OCI-LY3 (cell line): Measurements from ENCODE around the gene GAL3ST2.

Experiments
- H2AFZ ChIP-seq: fragments of 200-600, 300-600 bp; shearing (Covaris generic); 2 replicates; pipeline ENCODE4 v1.6.0; 2014; ENCODE audit warnings: antibody characterized with exemption, low read depth, low read length
- H3K27ac ChIP-seq: fragments of 200-600, 300-600 bp; sonication (generic); 2 replicates; pipeline ENCODE4 v1.5.1; 2014; ENCODE audit warnings: mild to moderate bottlenecking, low read length, moderate library complexity, mixed read lengths
- H3K27me3 ChIP-seq: fragments of 200-600, 300-600 bp; sonication (generic); 2 replicates; pipeline ENCODE4 v1.6.1; 2014; ENCODE audit warnings: low read depth, low read length, mixed read lengths
- H3K36me3 ChIP-seq: fragments of 200-600, 300-600 bp; sonication (generic); replicated peaks from 2 replicates; pipeline ENCODE3; 2014; ENCODE audit warnings: low read depth, low read length, mixed read lengths
- H3K4me1 ChIP-seq: fragments of 300-600, 200-600 bp; sonication (generic); 2 replicates; pipeline ENCODE4 v1.6.1; 2014; ENCODE audit warnings: low read length, mixed read lengths
- H3K4me2 ChIP-seq: fragments of 200-600, 300-600 bp; sonication (generic); 2 replicates; pipeline ENCODE4 v1.6.1; 2014; ENCODE audit warnings: low read length, mixed read lengths
- H3K4me3 ChIP-seq: fragments of 300-600, 200-600 bp; sonication (generic); 2 replicates; pipeline ENCODE4 v1.5.1; 2014; ENCODE audit warnings: antibody characterized with exemption, mild to moderate bottlenecking, low read length, moderate library complexity
- H3K79me2 ChIP-seq: fragments of 300-600, 200-600 bp; shearing (Covaris generic); 2 replicates; pipeline ENCODE4 v1.6.1; 2014; ENCODE audit warnings: mild to moderate bottlenecking, low read length, mixed read lengths
- H3K9ac ChIP-seq: fragments of 300-600, 200-600 bp; shearing (Covaris generic); 2 replicates; pipeline ENCODE4 v1.6.0; 2014; ENCODE audit warnings: mild to moderate bottlenecking, low read length, moderate library complexity
- H3K9me3 ChIP-seq: fragments of 200-600, 300-600 bp; shearing (Covaris generic); 2 replicates; pipeline ENCODE4 v1.6.1; 2014; ENCODE audit warnings: low read length, mixed read lengths; ENCODE audit not compliant: insufficient read depth
- H4K20me1 ChIP-seq: fragments of 200-600, 300-600 bp; sonication (generic); 2 replicates; pipeline ENCODE4 v1.6.1; 2016; ENCODE audit warnings: low read length, mixed read lengths; ENCODE audit not compliant: insufficient read depth
- EZH2phosphoT487 ChIP-seq: fragments of 200-600 bp; shearing (Covaris generic); IDR thresholded peaks from 2 replicates; pipeline ENCODE4 v1.6.1; 2018; ENCODE audit warnings: antibody characterized with exemption, mixed run types, low read depth
- TF ChIP-seq, protein P1 (sequence below): fragments of 200-600, 300-600 bp; sonication (generic); IDR thresholded peaks from 2 replicates; pipeline ENCODE4 v1.5.1; 2014; ENCODE audit warnings: antibody characterized with exemption, low read length, low read depth

The GAL3ST2 gene

DNA sequence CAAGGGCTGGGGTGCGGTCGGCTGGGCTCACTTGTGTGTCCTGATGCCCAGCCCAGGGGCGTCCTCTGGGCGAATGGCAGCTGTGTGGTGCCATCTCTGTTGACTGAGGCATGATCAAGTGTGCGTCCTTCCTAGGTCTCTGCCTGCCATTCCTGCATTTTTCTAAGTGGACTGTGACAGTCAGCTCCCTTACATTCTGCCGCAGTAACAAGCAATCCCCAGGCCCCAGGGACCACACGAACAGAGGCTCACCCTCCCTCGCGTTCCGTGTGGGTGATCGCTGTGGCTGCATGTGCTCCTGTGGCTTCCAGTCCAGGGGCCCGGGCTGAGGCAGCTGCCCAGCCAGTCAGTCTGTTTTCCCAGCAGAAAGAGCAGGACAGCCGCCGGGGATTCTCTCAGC lies 24.4 kb upstream of the GAL3ST2 start:
- H3K4me1 ChIP-seq, result no peaks in the 10 kb centered on the region
- no peaks in the 10 kb centered on the region for H3K27me3 ChIP-seq
- H4K20me1 ChIP-seq, result no peaks in the 10 kb centered on the region
- H3K79me2 ChIP-seq, result no peaks in the 10 kb centered on the region
- H3K4me2 ChIP-seq, result no peak overlapping the region
- no peak overlapping the region for H3K27ac ChIP-seq
- no peak overlapping the region for H3K4me3 ChIP-seq
- H3K9me3 ChIP-seq, result no peaks in the 10 kb centered on the region
- H2AFZ ChIP-seq, result no peak overlapping the region
- no peak overlapping the region for H3K9ac ChIP-seq
- TF ChIP-seq, protein P1, sequence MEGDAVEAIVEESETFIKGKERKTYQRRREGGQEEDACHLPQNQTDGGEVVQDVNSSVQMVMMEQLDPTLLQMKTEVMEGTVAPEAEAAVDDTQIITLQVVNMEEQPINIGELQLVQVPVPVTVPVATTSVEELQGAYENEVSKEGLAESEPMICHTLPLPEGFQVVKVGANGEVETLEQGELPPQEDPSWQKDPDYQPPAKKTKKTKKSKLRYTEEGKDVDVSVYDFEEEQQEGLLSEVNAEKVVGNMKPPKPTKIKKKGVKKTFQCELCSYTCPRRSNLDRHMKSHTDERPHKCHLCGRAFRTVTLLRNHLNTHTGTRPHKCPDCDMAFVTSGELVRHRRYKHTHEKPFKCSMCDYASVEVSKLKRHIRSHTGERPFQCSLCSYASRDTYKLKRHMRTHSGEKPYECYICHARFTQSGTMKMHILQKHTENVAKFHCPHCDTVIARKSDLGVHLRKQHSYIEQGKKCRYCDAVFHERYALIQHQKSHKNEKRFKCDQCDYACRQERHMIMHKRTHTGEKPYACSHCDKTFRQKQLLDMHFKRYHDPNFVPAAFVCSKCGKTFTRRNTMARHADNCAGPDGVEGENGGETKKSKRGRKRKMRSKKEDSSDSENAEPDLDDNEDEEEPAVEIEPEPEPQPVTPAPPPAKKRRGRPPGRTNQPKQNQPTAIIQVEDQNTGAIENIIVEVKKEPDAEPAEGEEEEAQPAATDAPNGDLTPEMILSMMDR, result no peak
- no peak for TF ChIP-seq EZH2phosphoT487
- H3K36me3 ChIP-seq, result no peaks in the 10 kb centered on the region

DNA sequence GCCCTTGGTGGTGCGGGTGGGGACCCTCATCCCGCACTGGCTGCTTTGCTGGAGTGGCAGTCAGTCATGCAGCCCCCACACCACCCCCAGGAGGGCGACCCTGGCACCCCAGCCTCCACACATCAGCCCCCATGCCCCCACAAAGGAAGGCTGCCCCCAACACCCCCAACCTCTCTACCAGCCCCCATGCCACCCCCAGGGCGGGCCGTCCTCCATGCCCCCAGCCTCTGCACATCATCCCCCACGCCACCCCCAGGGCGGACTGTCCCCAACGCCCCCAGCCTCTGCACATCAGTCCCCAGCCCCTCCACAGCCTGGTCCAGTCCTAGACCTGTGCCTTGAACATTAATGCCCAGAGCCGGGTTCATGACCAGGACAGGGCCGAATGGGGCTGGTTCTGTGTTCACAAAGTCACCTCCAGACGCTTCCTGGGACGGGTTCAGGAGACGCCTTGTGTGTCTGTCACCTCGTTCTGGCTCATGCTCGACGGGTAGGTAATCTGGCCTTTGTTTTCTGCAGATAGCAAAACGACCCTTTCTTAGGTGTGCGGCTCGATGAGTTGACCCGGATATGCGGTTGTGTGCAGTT lies 23.8 kb upstream of the GAL3ST2 start:
- Histone ChIP-seq H3K36me3 (no peaks in the 10 kb centered on the region), H3K27me3 (no peaks in the 10 kb centered on the region), H2AFZ (no peak overlapping the region), H3K4me1 (no peaks in the 10 kb centered on the region), H3K4me3 (no peak overlapping the region), H3K27ac (no peak overlapping the region), H3K79me2 (no peaks in the 10 kb centered on the region), H3K9ac (no peak overlapping the region), H4K20me1 (no peaks in the 10 kb centered on the region), H3K9me3 (no peaks in the 10 kb centered on the region), H3K4me2 (no peak overlapping the region)
- TF ChIP-seq, protein P1, result no peak
- no peak for TF ChIP-seq EZH2phosphoT487

DNA sequence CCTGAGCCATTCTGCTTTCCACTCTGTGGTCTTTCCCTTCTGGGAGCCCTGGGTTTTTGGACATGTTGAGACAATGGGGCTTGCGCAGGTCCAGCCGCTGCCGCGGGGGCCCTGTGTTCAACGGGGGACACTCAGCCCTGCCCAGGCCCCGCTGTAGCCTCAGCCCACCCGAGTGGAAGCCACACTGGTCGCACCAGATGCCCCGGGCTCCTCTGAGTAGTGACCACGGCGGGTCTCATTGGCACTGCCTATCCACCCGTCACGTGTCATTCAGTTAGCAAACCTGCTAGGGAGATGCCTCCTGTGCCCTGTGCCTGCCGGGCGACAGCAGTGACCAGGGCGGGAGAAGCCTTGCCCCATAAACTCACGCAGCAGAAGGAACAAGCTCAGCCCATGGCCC lies 23.1 kb upstream of the GAL3ST2 start:
- Histone ChIP-seq H3K4me2 (no peak overlapping the region), H3K4me3 (no peak overlapping the region), H3K9ac (no peak overlapping the region), H3K9me3 (no peaks in the 10 kb centered on the region), H3K27ac (no peak overlapping the region), H3K27me3 (no peaks in the 10 kb centered on the region), H4K20me1 (no peaks in the 10 kb centered on the region), H2AFZ (no peak overlapping the region), H3K79me2 (no peaks in the 10 kb centered on the region), H3K36me3 (no peaks in the 10 kb centered on the region), H3K4me1 (no peaks in the 10 kb centered on the region)
- no peak for TF ChIP-seq EZH2phosphoT487
- TF ChIP-seq, protein P1, result no peak

DNA sequence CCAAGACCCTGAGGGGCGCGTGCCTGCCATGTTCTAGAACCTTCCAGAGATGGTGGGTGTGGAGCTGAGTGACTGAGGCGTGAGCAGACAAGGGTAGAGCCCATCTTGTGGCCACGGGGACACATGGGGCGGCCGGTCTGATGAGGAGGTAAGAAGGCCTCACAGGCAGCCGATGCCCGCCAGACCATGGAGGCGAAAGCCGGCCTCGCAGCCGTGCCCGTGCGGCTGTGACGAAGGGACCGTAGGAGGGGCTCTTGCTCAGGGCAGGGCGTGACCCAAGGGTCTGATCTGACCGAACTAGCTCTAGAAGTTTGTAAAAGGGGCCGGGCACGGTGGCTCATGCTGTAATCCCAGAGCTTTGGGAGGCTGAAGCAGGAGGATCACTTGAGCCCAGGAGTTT lies 22.6 kb upstream of the GAL3ST2 start:
- no peak for TF ChIP-seq EZH2phosphoT487
- TF ChIP-seq, protein P1, result no peak
- Histone ChIP-seq H3K9me3 (no peaks in the 10 kb centered on the region), H2AFZ (no peak overlapping the region), H3K4me1 (no peaks in the 10 kb centered on the region), H3K4me2 (no peak overlapping the region), H3K36me3 (peaks cover under 1% of the 10 kb centered on the region), H3K4me3 (no peak overlapping the region), H3K27ac (no peak overlapping the region), H3K27me3 (no peaks in the 10 kb centered on the region), H3K9ac (no peak overlapping the region), H3K79me2 (no peaks in the 10 kb centered on the region), H4K20me1 (no peaks in the 10 kb centered on the region)
